Measurements from ENCODE around the gene DNASE1L1.

The DNASE1L1 gene

GRCh38 chrX:154359362-154360154 lies 49.5 kb downstream of the DNASE1L1 start:
- ChIA-PET CTCF (no interaction called here), POLR2A (interaction anchor here (0.9 kb wide), 1 partner anchor 10 kb away, joined by 3 read pairs; no protein-coding TSS in a partner anchor)
- no peak overlapping the region for H3K4me3 ChIP-seq (ENCODE audit: low read depth, low read length)
- no peak for TF ChIP-seq CTCF (IDR thresholded peaks at IDR 0.05; ENCODE audit: insufficient read depth, low read length, missing control alignments)
- DNase-seq (ENCODE audit: low read depth, low spot score), result no peak

- ChIA-PET CTCF (no interaction called here), POLR2A (no interaction called here)
- H3K4me3 ChIP-seq (ENCODE audit: low read depth, low read length), result no peak overlapping the region
- no peak for DNase-seq (ENCODE audit: low read depth, low spot score)
- TF ChIP-seq CTCF (IDR thresholded peaks at IDR 0.05; ENCODE audit: insufficient read depth, low read length, missing control alignments), result no peak
Observed at GRCh38 chrX:154358829-154359228, 50.2 kb downstream of the DNASE1L1 start.

- POLR2A ChIA-PET, result interaction anchor here (3.4 kb wide), 1 partner anchor 8 kb away, joined by 16 read pairs; no protein-coding TSS in a partner anchor
- TF ChIP-seq CTCF (IDR thresholded peaks at IDR 0.05; ENCODE audit: insufficient read depth, low read length, missing control alignments), result no peak
- H3K4me3 ChIP-seq (ENCODE audit: low read depth, low read length), result no peak overlapping the region
- CTCF ChIA-PET, result no interaction called here
- DNase-seq (ENCODE audit: low read depth, low spot score), result no peak
Observed at GRCh38 chrX:154358011-154358410, 51.0 kb downstream of the DNASE1L1 start.

- no peak overlapping the region for H3K4me3 ChIP-seq (ENCODE audit: low read depth, low read length)
- CTCF ChIA-PET, result interaction anchor here (1.2 kb wide), 1 partner anchor 16 kb away, joined by 3 read pairs; no protein-coding TSS in a partner anchor
- no peak for DNase-seq (ENCODE audit: low read depth, low spot score)
- POLR2A ChIA-PET, result interaction anchor here (0.7 to 3.4 kb wide), 2 partner anchors 9 to 185 kb away, joined by 3 to 16 read pairs; no protein-coding TSS in a partner anchor
- no peak for TF ChIP-seq CTCF (IDR thresholded peaks at IDR 0.05; ENCODE audit: insufficient read depth, low read length, missing control alignments)
Observed at GRCh38 chrX:154357205-154357604, 51.8 kb downstream of the DNASE1L1 start.

GRCh38 chrX:154356596-154356995 lies 52.5 kb downstream of the DNASE1L1 start:
- H3K4me3 ChIP-seq (ENCODE audit: low read depth, low read length), result no peak overlapping the region
- no peak for DNase-seq (ENCODE audit: low read depth, low spot score)
- TF ChIP-seq CTCF (IDR thresholded peaks at IDR 0.05; ENCODE audit: insufficient read depth, low read length, missing control alignments), result no peak
- POLR2A ChIA-PET, result interaction anchor here (0.7 to 3.4 kb wide), 2 partner anchors 9 to 186 kb away, joined by 3 to 16 read pairs; no protein-coding TSS in a partner anchor
- CTCF ChIA-PET, result interaction anchor here (1.2 kb wide), 1 partner anchor 17 kb away, joined by 3 read pairs; no protein-coding TSS in a partner anchor

- DNase-seq (ENCODE audit: low read depth, low spot score), result no peak
- ChIA-PET CTCF (no interaction called here), POLR2A (interaction anchor here (1.1 to 3.4 kb wide), 2 partner anchors 10 to 13 kb away, joined by 3 to 16 read pairs; no protein-coding TSS in a partner anchor)
- no peak for TF ChIP-seq CTCF (IDR thresholded peaks at IDR 0.05; ENCODE audit: insufficient read depth, low read length, missing control alignments)
- no peak overlapping the region for H3K4me3 ChIP-seq (ENCODE audit: low read depth, low read length)
Observed at GRCh38 chrX:154355776-154356140, 53.3 kb downstream of the DNASE1L1 start.

Measured in AG04449 (cell line).